Activated CD4-positive, alpha-beta memory T cell treated with anti-CD3 and anti-CD28 coated beads for 36 hours (primary cell): ENCODE results near the gene SLC38A10. TPM values are rescaled to one million over a fixed set of nuclear protein-coding genes. Genes with fewer than 3 reads are reported as not detected.

Experiments
- CTCF ChIA-PET: fragments of 350-600 bp; sonication (Branson Sonifier 250); formaldehyde crosslinking; loops from one replicate; lab custom pipeline; 2021; ENCODE audit warnings: antibody characterized with exemption, inconsistent platforms; lab: Charles Lee
- POLR2A ChIA-PET: fragments of 350-600 bp; sonication (Branson Sonifier 250); formaldehyde crosslinking; loops from one replicate; lab custom pipeline; 2021; ENCODE audit warnings: antibody characterized with exemption; lab: Charles Lee
- DNase-seq: peaks from one replicate; pipeline ENCODE4 v3.0.0-alpha.2; 2020
- H3K27ac Mint-ChIP-seq: one replicate; pipeline ENCODE4 v1.8.0; 2021; ENCODE audit warnings: mixed read lengths
- H3K27me3 Mint-ChIP-seq: one replicate; pipeline ENCODE4 v1.8.0; 2021; ENCODE audit warnings: mixed read lengths
- H3K36me3 Mint-ChIP-seq: one replicate; pipeline ENCODE4 v1.8.0; 2021; ENCODE audit warnings: mixed read lengths
- H3K4me1 Mint-ChIP-seq: one replicate; pipeline ENCODE4 v1.8.0; 2021; ENCODE audit warnings: low read depth, mixed read lengths
- H3K4me3 Mint-ChIP-seq: one replicate; pipeline ENCODE4 v1.8.0; 2021; ENCODE audit warnings: mild to moderate bottlenecking, mixed read lengths
- H3K9me3 Mint-ChIP-seq: one replicate; pipeline ENCODE4 v1.8.0; 2021; ENCODE audit warnings: mixed read lengths
- intact Hi-C: fragments of 100-400 bp; cut with micrococcal nuclease; formaldehyde crosslinking; loops from one replicate; pipeline ENCODE4 v1.15.1; 2023
- total RNA-seq, 2 experiments: library from RNA; stranded (reverse); gene quantifications; one replicate each; pipeline ENCODE4 v1.2.3, GENCODE V29; 2021

Gene SLC38A10
- total RNA-seq, 2 experiments from 2014 or later, result 60.7 to 60.9 TPM

DNA sequence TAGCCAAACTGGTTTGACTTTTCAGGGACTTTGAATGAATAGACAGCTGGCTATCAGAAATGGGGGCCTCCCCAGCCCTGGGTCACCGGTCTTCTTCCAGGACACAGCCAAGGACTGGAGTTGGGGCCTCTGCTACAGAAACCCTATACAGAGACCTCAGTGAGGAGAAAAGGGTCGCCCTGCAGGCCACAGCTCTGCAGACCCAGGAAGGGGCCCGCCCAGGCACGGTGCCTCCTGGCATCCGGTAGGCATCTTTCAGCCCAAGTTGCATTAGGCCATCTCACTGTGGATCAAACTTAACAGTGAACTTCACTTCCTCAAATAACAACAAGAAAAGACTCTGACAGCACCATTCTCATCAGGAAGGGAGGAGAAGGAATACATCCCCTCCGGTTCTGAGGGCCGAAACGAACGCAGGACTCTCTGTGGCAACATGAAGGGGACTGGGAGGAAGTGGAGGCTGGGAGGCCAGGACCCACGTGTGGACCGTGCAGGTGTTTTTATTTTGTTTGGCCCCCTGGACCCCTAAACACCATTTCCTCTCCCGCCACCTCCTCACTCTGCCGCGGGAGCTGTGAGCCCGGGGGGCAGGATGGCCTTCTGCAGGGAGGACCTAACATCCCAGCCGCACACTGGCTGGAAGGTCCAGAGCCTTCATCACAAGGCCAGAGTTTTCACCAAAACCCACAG, 7.2 kb downstream of the SLC38A10 start:
- Mint-ChIP-seq H3K36me3 (peaks cover 25% of the 10 kb centered on the region), H3K4me3 (no peak overlapping the region), H3K9me3 (no peaks in the 10 kb centered on the region), H3K4me1 (peaks cover 56% of the 10 kb centered on the region), H3K27me3 (no peaks in the 10 kb centered on the region), H3K27ac (peak overlapping the region; percentile 59)
- intact Hi-C loops, result no loop called here
- CTCF ChIA-PET, result interaction anchor here (1.0 to 2.0 kb wide), 2 partner anchors 35 to 197 kb away, joined by 4 to 8 read pairs; no protein-coding TSS in a partner anchor
- POLR2A ChIA-PET, result no interaction called here
- DNase-seq, result no peak

- ChIA-PET POLR2A (no interaction called here), CTCF (interaction anchor here (2.0 kb wide), 1 partner anchor 198 kb away, joined by 8 read pairs; no protein-coding TSS in a partner anchor)
- Mint-ChIP-seq H3K27me3 (no peaks in the 10 kb centered on the region), H3K36me3 (peaks cover 25% of the 10 kb centered on the region), H3K9me3 (no peaks in the 10 kb centered on the region), H3K4me3 (no peak overlapping the region), H3K27ac (peak overlapping the region; percentile 35), H3K4me1 (peaks cover 51% of the 10 kb centered on the region)
- no peak for DNase-seq
- intact Hi-C loops, result no loop called here
Measured at GRCh38 chr17:81287152-81287551, 8.0 kb downstream of the SLC38A10 start.

DNA sequence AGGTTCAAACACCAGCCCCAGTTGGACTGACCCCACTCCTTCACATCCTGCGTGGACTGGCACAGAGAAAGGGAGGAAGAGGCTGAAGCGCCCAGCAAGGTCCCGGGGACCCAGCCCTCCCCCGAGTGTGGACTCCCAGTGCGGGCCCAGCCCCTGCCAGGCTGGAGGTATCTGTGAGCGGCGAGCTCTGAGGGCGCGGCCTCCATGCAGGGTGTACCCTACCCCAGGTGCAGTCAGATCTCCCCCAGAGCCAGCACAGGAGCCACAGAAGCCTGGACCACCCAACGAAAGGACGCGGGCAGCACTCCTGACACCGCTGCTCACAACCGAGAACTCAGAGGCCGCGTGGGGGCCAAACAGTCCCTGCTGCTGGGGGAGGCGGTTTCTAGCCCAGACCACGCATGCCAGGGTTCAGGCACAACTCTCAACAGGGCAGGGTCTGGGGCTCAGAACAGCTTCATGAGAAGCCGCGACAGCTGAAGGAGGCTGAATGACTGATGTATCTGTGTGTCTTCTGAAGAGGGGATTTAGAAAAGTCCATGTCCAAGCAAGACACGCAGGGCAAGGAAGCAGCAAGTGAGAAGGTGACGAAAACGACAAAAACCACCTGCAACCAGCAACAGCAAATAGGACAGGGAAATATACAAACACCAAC, 8.5 kb downstream of the SLC38A10 start:
- H3K36me3 Mint-ChIP-seq, result peaks cover 25% of the 10 kb centered on the region
- CTCF ChIA-PET, result interaction anchor here (2.0 kb wide), 1 partner anchor 198 kb away, joined by 8 read pairs; no protein-coding TSS in a partner anchor
- H3K4me1 Mint-ChIP-seq, result peaks cover 49% of the 10 kb centered on the region

DNA sequence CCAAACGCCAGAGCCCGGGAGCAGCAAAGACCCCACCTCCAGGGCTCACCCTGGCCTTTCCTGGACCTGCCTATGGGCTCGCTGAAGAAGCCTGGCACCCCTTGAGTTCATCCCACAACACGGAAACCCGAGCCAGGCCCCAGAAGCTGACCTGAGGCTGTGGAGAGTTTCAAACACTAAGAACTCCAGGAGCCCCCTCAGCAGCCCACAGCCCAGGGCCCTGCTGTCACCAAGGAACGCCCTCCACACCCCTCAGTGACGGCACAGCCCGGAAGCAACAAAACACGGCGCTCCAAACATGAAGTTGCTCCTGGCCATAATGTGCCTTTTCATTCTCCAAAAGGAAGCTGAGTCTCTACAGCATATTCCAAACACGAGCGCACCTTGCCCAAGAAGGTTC, 9.2 kb downstream of the SLC38A10 start:
- no peaks in the 10 kb centered on the region for H3K27me3 Mint-ChIP-seq
- peaks cover 44% of the 10 kb centered on the region for H3K4me1 Mint-ChIP-seq
- POLR2A ChIA-PET, result interaction anchor here (1.0 kb wide), 1 partner anchor 10 kb away, joined by 4 read pairs; the partner anchor contains the start of gene SLC38A10
- H3K9me3 Mint-ChIP-seq, result no peaks in the 10 kb centered on the region
- no peak for DNase-seq
- H3K36me3 Mint-ChIP-seq, result peaks cover 24% of the 10 kb centered on the region
- peak overlapping the region; percentile 91 for H3K27ac Mint-ChIP-seq
- CTCF ChIA-PET, result interaction anchor here (1.1 to 2.0 kb wide), 2 partner anchors 10 to 199 kb away, joined by 7 to 8 read pairs; partner anchors contain the start of gene SLC38A10
- intact Hi-C loops, result no loop called here
- peak overlapping the region; percentile 84 for H3K4me3 Mint-ChIP-seq

More for the DNA sequence above, 8.5 kb downstream of the SLC38A10 start:
- POLR2A ChIA-PET, result no interaction called here
- intact Hi-C loops, result no loop called here
- Mint-ChIP-seq H3K4me3 (peak overlapping the region; percentile 84), H3K27ac (peak overlapping the region; percentile 91), H3K27me3 (no peaks in the 10 kb centered on the region), H3K9me3 (no peaks in the 10 kb centered on the region)
- DNase-seq, result no peak

- H3K36me3 Mint-ChIP-seq, result peaks cover 25% of the 10 kb centered on the region
- H3K27me3 Mint-ChIP-seq, result no peaks in the 10 kb centered on the region
- no peaks in the 10 kb centered on the region for H3K9me3 Mint-ChIP-seq
- ChIA-PET CTCF (interaction anchor here (0.7 to 1.1 kb wide), 3 partner anchors 8 to 200 kb away, joined by 3 to 7 read pairs (median 3); partner anchors contain the start of gene SLC38A10), POLR2A (interaction anchor here (0.8 to 1.0 kb wide), 2 partner anchors 10 to 200 kb away, joined by 3 to 4 read pairs; partner anchors contain the start of gene SLC38A10)
- H3K27ac Mint-ChIP-seq, result peak overlapping the region; percentile 91
- peak; percentile 79 for DNase-seq
- H3K4me1 Mint-ChIP-seq, result peaks cover 43% of the 10 kb centered on the region
- intact Hi-C loops, result no loop called here
- peak overlapping the region; percentile 84 for H3K4me3 Mint-ChIP-seq
Measured at GRCh38 chr17:81285179-81285878, 9.8 kb downstream of the SLC38A10 start.

GRCh38 chr17:81282876-81283275, 12.2 kb downstream of the SLC38A10 start:
- Mint-ChIP-seq H3K27me3 (no peaks in the 10 kb centered on the region), H3K27ac (no peak overlapping the region), H3K4me1 (peaks cover 31% of the 10 kb centered on the region), H3K4me3 (no peak overlapping the region), H3K9me3 (no peaks in the 10 kb centered on the region), H3K36me3 (peaks cover 18% of the 10 kb centered on the region)
- intact Hi-C loops, result no loop called here
- no peak for DNase-seq
- ChIA-PET POLR2A (no interaction called here), CTCF (no interaction called here)

GRCh38 chr17:81282141-81282540, 13.0 kb downstream of the SLC38A10 start:
- CTCF ChIA-PET, result no interaction called here
- H3K27ac Mint-ChIP-seq, result no peak overlapping the region
- intact Hi-C loops, result no loop called here

GRCh38 chr17:81280571-81280970, 14.5 kb downstream of the SLC38A10 start:
- Mint-ChIP-seq H3K4me1 (peaks cover 11% of the 10 kb centered on the region), H3K9me3 (no peaks in the 10 kb centered on the region)

More at GRCh38 chr17:81282141-81282540, 13.0 kb downstream of the SLC38A10 start:
- Mint-ChIP-seq H3K27me3 (no peaks in the 10 kb centered on the region), H3K4me3 (no peak overlapping the region), H3K9me3 (no peaks in the 10 kb centered on the region), H3K4me1 (peaks cover 25% of the 10 kb centered on the region), H3K36me3 (peaks cover 16% of the 10 kb centered on the region)
- DNase-seq, result no peak
- POLR2A ChIA-PET, result no interaction called here

GRCh38 chr17:81279278-81280275, 15.5 kb downstream of the SLC38A10 start:
- no peak for DNase-seq
- H3K27me3 Mint-ChIP-seq, result no peaks in the 10 kb centered on the region
- peaks cover 25% of the 10 kb centered on the region for H3K36me3 Mint-ChIP-seq
- H3K27ac Mint-ChIP-seq, result no peak overlapping the region
- no peaks in the 10 kb centered on the region for H3K9me3 Mint-ChIP-seq
- no peak overlapping the region for H3K4me3 Mint-ChIP-seq
- H3K4me1 Mint-ChIP-seq, result peaks cover 3% of the 10 kb centered on the region
- intact Hi-C loops, result no loop called here
- POLR2A ChIA-PET, result no interaction called here
- CTCF ChIA-PET, result interaction anchor here (2.4 kb wide), 1 partner anchor 12 kb away, joined by 8 read pairs; no protein-coding TSS in a partner anchor

More at GRCh38 chr17:81280571-81280970, 14.5 kb downstream of the SLC38A10 start:
- CTCF ChIA-PET, result interaction anchor here (2.4 kb wide), 1 partner anchor 11 kb away, joined by 8 read pairs; no protein-coding TSS in a partner anchor
- no peak overlapping the region for H3K27ac Mint-ChIP-seq
- H3K36me3 Mint-ChIP-seq, result peaks cover 26% of the 10 kb centered on the region
- no peak overlapping the region for H3K4me3 Mint-ChIP-seq
- H3K27me3 Mint-ChIP-seq, result no peaks in the 10 kb centered on the region
- POLR2A ChIA-PET, result no interaction called here
- DNase-seq, result no peak
- intact Hi-C loops, result no loop called here

DNA sequence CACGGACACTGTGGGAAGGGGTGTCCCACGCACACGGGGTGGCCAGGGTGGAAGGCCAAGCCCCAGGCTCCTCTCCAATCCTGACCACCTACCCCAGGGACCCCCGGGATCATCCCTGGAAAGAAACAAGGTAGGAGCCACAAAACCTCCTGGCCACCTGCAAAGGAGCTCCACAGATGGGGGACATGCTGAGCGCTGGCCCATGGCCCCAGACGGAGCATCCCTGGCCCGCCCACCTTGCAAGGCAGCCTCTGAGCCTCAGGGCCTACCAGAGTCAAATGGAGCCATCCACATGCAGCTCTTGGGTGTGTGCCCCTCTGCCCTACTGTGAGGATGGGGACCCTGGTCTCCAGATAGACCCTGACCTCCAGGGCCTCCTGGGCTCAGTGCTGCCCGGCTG, 16.3 kb downstream of the SLC38A10 start:
- intact Hi-C loops, result no loop called here

More for the DNA sequence above, 16.3 kb downstream of the SLC38A10 start:
- no peaks in the 10 kb centered on the region for H3K9me3 Mint-ChIP-seq
- CTCF ChIA-PET, result no interaction called here
- no peaks in the 10 kb centered on the region for H3K27me3 Mint-ChIP-seq
- DNase-seq, result no peak
- no peak overlapping the region for H3K4me3 Mint-ChIP-seq
- peaks cover 21% of the 10 kb centered on the region for H3K36me3 Mint-ChIP-seq
- H3K27ac Mint-ChIP-seq, result no peak overlapping the region
- POLR2A ChIA-PET, result no interaction called here
- H3K4me1 Mint-ChIP-seq, result no peaks in the 10 kb centered on the region
